Activated CD4-positive, alpha-beta T cell treated with anti-CD3 and anti-CD28 coated beads for 24 hours (primary cell): ENCODE measurements around the gene MAD1L1.

Experiments used
- DNase-seq, 2 donors: peaks; one replicate each; pipeline ENCODE4 v3.0.0-alpha.2; 2020; ENCODE audit warnings: low read depth in 2 of 2

Gene MAD1L1

DNA sequence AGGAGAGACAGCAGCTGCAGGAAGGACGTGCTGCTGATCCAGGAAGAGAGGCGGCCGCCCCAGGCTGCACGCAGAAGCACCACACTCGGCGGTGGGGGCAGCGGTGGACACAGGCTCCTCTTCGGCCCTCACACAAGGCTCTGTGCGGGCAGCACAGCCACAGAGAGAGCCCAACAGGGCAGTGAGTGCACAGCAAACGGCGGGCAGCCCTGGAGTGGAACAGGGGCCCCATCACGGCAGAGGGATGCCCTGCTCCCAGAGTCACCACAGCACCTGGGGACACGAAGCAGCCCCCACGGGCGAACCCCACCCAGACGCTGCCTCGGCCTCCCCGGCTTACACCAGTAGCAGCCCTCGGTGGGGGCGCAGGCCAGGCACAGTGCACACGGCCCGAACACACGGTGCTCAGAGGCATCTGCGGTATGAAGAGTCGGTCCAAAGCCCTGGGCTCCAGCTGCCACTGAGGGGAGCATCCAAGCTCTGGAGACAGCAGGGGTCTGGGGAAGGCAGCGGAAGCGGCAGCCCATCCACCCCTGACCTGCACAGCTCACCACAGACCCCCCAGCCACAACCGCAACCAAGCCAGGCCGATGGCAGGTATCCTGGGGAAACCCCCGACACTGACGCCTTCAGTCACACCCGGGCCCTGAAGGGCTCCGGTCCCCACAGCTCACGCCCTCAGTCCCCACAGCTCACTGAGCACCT is 26.1 kb upstream of the MAD1L1 start:
- no peak for DNase-seq

DNA sequence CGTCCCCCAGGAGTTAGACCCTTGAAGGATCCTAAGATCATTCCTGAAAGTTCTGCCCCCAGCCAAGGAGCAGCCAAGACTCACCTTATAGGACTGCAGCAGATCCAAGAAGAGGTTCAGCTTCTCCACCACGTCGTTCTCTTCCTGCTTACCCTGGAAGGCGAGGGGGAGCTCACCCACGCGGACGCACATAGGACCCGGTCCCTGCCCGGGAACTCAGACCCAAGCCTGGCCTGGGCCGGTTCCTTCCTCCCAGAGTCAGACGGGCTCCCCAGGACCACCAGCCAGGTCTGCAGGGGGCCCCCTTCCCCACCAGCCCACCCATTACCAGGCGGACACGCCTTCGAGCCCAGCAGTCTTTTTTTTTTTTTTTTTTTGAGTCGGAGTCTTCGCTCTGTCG is 24.9 kb upstream of the MAD1L1 start:
- no peak for DNase-seq

GRCh38 chr7:2257046-2257551 is 24.4 kb upstream of the MAD1L1 start:
- DNase-seq, result no peak

DNA sequence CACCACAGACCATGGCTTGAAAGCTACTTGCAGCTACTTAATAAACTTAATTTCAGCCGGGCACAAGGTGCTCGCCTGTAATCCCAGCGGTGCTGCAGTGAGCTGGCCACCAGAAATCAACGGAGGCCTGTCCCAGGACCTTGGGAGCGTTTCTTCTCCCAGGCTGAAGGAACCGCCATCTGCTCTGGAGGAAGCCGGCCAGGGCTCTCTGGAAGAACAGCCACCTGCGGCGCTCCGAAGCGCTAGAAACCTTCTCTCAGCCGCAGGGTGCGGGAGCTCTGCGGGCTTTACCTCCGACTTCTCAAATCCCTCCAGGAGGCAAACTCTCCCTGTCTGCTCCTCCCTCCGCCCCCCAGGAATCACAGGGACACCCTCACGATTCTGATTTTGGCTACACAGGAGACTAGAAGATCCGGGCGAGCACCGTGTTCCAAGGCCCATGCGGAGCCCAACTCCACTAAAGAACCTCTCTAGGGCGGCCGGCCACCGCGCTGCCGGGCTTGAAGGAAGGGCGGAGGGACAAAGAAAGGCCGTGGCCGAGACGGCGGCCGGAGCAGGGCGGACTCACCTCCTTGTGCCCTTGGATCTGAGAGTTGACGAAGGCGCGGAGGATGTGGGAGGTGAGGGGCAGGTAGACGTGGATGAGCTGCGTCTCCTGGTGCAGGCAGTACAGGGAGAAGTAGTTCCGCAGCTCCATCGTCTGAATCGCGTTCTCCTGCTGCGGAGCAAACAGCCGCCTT is 23.7 kb upstream of the MAD1L1 start:
- no peak for DNase-seq

DNA sequence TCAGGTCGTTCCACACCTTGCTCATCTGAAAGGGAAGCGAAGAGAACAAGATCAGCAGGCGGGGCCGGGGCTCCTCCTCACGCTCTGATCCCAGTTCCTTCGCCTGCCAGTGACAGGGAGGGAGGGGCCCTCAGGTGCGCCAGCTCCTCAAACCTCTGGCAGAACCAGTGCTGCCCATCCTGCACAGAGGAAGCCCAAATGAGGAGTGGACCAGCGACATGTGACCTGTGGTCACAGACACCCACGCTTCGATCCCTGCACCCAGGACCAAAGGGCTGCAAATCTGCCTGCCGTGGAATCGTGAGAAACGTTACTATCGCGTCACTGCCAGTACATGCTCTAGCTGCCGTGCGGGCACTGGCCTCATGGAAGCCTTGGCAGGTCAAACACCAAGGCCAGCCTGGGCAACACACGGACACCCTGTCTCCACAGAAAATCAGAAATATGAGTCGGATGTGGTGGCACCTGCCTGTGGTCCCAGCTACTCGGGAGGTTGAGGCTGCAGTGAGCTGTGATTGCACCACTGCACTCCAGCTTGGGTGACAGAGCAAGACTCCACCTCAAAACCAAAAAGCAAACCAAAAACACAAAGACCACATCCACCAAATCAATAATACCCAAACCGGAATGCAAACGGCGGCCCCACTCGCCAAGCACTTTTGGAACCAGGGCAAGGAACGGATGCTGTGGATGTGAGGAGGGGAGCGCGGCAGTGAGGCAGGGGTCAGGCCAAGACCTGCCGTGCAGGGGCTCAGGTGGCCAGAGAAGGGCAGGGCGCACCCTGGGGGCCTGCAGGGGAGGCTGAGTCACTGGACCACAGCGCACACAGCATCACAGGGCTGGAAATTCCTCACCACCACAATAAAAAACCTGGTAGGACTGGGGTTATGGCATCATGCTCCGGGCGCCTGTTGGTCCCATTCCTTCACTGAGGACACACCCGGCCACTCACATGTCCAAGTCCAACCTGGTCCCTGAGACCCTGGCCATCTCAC is 22.7 kb upstream of the MAD1L1 start:
- no peak for DNase-seq

GRCh38 chr7:2254429-2255144 is 21.8 kb upstream of the MAD1L1 start:
- no peak for DNase-seq

GRCh38 chr7:2253525-2254244 is 20.9 kb upstream of the MAD1L1 start:
- no peak for DNase-seq

- no peak for DNase-seq
Observed at GRCh38 chr7:2253021-2253420, 20.3 kb upstream of the MAD1L1 start.

DNA sequence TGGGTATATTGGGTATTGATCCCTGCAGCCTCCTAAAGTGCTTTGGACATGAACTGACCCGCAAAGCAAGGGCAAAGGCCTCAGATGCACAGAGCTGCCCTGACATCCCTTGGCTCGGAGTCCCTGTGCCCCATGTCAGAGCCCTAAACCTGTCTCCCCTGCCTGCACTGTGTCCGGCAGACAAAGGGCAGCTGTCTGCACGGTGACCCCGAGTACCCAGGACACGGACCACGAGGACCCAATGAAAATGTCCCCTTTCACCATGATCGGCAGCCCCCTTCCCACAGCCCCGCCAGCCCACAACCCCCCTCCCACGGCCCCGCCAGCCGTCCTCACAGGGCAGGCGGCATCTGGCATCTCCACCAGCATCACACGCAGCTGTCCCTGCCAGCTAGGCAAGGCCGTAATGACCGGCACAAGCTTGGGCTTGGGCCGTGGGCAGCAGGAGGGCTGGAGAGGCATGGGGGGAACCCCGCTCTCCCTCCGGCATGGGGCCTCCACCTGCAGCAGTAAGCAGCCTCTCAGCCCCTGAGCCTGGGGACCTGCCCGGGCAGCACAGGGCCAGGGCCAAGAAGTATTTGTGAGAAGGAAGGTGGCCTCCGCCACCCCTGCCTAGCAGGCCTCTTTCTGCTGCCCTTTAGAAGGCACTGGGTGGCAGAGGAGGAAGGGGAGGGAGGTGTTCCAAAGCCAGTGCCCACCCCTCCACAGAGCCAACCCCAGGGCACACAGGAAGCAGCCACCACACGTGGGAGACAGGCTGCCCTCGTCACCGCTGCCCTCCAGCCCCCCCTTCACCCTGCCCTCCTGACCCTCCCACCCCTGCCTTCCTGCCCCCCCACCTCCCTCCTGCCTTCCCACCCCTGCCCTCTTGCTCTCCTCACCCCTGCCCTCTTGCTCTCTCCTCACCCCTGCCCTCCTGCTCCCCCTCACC is 19.4 kb upstream of the MAD1L1 start:
- DNase-seq, result no peak

GRCh38 chr7:2251381-2251780 is 18.6 kb upstream of the MAD1L1 start:
- no peak for DNase-seq

GRCh38 chr7:2249744-2250323 is 17.1 kb upstream of the MAD1L1 start:
- no peak for DNase-seq

GRCh38 chr7:2248984-2249694 is 16.4 kb upstream of the MAD1L1 start:
- no peak for DNase-seq

- no peak for DNase-seq
Observed at GRCh38 chr7:2247141-2247995, 14.6 kb upstream of the MAD1L1 start.

- no peak for DNase-seq
Observed at GRCh38 chr7:2245883-2246675, 13.3 kb upstream of the MAD1L1 start.

DNA sequence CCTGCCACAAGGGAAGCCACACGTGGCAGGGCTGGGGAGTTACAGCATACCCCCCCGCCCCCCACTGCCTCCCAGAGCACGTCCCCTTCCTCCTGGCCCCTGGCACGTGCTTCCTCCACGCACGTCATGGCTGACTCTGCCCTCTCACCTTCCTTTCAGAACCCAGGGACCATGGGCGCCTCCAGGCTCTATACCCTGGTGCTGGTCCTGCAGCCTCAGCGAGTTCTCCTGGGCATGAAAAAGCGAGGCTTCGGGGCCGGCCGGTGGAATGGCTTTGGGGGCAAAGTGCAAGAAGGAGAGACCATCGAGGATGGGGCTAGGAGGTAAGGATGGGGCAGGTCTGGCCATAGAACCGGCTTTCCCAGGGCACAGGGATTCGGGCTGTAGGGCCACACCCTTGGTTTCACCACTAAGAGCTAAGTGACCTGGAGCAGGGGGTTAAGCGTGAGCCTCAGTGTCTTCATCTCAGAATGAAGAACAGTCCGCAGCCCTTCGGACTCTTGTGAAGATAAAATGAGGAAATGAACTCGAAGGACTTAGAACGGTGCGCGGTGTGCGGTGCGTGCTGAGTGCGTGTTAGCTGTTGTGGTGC is 11.8 kb upstream of the MAD1L1 start:
- DNase-seq, result no peak

GRCh38 chr7:2243458-2243857 is 10.7 kb upstream of the MAD1L1 start:
- DNase-seq, result no peak
